CD4-positive, alpha-beta T cell treated with Interleukin-2 at 100 ng/mL for 4 hours (primary cell): ENCODE measurements around the gene TMEM208.

Experiments
- DNase-seq: peaks from one replicate; pipeline ENCODE4 v3.0.0-alpha.2; 2020; ENCODE audit warnings: low spot score

TMEM208 gene

DNA sequence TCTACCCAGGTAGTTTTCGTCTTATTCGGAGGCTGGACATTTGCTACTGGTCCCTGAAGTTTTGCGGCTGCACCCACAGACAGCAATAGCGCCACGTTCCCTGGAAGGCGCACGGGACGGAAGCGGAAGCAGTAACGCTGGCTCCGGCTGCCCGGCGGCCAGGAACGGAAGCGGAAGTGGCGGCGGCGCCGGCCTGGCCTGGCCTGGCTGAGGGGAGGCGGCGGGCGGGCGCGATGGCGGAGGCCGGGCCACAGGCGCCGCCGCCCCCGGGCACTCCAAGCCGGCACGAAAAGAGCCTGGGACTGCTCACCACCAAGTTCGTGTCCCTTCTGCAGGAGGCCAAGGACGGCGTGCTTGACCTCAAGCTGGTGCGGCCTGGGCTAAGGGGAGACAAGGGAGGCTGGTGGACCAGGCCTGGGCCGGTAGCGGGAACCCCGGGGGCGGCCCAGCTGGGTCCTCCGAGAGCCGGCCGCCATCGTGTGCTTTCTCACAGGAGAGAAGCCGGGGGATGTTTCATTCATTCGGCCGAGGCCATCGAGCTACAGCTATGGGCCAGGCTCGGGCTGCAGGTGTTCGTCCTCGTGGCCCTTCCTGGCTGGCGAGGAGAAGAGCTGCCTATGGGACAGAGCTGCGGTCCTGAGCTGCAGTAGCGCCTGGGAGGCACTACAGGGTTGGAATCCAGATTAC is 34.8 kb upstream of the TMEM208 start, which contains the start of gene E2F4:
Gene E2F4 (plus strand): TSS at position 161 of the 687 bp plus-strand sequence. CDS start 73 bp downstream, at position 234.
- DNase-seq: peak; percentile 87

- DNase-seq: no peak
Observed at GRCh38 chr16:67192781-67193361, 34.1 kb upstream of the TMEM208 start.

DNA sequence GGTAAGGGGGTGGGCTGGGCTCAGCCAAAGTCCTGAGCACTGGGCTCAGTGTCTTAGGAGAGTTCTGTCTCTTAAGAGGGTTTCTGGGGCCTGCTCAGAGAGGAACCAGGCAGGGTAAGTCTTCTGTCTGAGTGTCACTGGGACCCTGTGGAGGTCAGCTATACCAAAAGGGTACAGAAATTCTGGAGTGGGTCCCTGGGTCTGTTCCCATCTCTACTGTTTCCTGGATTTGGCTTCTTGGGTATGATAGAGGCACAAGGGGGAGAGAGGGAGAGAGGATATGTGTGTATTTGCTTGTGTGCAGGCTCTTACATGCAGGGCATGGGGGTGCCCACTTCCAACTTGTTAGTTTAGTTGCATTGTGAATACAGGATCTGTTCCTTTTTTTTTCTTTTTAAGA is 33.4 kb upstream of the TMEM208 start:
- no peak for DNase-seq

- DNase-seq: no peak
Observed at GRCh38 chr16:67194260-67194659, 32.7 kb upstream of the TMEM208 start.

GRCh38 chr16:67195676-67196075 is 31.3 kb upstream of the TMEM208 start:
- no peak for DNase-seq

DNA sequence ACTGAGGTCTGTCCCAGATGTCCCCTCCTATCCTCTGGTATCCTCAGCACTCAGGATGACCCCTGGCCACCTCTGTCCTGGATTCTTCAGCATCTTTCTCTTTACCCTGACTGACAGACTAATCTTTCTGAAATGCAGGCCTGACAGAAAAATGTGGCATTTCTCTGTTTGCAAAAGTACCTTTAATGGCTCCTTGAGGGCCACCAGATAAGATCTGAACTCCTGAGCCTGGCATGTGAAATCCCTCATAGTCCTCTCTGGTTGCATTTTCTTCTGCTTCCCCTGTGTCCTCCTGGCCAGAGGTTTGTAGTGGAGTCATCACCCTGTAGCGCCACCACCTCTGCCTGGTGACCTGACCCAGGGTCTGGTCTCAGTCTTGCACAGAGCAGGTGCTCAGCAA is 30.0 kb upstream of the TMEM208 start:
- DNase-seq: no peak

- no peak for DNase-seq
Observed at GRCh38 chr16:67197704-67198103, 29.2 kb upstream of the TMEM208 start.

DNA sequence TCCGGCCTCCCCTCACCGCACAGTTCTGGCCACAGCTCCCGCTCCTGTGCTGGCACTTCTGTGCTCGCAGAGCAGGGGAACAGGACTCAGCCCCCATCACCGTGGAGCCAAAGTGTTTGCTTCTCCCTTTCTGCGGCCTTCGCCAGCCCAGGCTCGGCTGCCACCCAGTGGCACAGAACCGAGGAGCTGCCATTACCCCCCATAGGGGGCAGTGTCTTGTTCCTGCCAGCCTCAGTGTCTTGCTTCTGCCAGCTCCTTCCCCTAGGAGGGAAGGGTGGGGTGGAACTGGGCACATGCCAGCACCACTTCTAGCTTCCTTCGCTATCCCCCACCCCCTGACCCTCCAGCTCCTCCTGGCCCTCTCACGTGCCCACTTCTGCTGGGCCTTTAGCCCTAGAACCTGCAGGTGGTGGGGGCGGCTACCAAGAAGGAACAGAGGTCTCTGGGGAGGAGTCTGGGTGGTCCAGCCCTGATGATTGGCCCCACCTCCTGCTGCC is 28.6 kb upstream of the TMEM208 start:
- DNase-seq: no peak

- DNase-seq: no peak
Observed at GRCh38 chr16:67199011-67199807, 27.7 kb upstream of the TMEM208 start, which contains the start of gene ELMO3. ELMO3 (plus strand) TSS chr16:67199131; CDS start chr16:67199327, 196 bp downstream.

DNA sequence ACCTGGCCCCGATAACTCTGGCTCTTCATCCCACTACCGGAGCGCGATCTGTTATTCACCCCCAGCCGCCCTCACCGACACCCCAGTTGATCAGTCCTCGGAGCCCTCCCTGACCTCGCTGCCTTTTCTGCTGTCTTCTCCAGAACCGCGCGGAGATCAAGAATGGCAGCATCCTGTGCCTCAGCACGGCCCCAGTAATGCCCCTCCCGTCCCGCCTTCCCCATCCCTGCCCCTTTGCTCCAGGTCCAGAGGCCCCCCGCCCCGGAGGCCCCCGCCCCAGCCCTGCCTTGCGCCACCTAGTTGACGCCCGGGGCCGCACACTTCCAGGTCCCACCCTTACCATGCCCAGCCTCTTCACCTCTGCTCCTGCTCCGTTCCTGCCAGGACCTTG is 27.1 kb upstream of the TMEM208 start:
- DNase-seq: no peak

GRCh38 chr16:67200491-67200890 is 26.4 kb upstream of the TMEM208 start:
- DNase-seq: no peak

DNA sequence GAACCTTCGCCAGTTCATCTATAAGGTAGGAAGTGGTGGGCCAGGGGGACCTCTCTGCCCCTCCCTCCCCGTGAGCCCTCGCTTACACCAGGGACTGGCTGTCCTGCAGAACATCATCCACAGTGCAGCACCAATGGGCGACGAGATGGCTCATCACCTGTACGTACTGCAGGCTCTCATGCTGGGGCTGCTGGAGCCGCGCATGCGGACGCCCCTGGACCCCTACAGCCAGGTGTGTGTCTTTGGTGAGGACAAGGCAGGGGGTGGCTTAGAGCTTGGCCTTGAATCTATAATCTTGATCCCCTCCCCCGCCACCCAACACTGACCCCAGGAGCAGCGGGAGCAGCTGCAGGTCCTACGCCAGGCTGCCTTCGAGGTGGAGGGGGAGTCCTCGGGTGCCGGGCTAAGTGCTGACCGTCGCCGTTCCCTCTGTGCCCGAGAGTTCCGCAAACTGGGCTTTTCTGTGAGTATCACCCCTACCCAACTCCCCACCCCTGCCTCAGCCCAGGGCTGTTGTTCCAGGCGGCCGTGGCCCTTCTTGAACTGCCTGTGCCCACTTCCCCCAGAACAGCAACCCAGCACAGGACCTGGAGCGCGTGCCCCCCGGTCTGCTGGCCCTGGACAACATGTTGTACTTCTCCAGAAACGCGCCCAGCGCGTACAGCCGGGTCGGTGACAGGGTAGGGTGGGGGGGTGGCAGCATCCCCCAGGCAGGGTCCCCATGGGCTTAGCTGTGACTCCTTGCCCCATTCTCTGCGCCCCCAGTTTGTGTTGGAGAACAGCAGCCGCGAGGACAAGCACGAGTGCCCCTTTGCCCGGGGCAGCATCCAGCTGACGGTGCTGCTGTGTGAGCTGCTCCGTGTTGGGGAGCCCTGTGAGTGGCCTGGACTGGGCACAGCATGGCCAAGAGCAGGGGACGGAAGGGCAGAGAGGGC is 25.3 kb upstream of the TMEM208 start:
- no peak for DNase-seq

DNA sequence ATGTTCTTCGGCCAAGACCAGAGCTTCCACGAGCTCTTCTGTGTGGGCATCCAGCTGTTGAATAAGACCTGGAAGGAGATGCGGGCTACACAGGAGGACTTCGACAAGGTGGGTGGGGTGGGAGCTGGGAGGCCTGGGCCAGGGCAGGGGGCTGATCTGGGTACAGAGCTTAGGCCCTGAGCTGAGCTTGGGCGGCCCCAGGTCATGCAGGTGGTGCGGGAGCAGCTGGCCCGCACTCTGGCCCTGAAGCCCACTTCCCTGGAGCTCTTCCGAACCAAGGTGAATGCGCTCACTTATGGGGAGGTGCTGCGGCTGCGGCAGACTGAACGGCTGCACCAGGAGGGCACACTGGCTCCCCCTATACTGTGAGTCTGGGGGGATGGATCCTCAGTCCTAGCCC is 24.5 kb upstream of the TMEM208 start:
- no peak for DNase-seq

DNA sequence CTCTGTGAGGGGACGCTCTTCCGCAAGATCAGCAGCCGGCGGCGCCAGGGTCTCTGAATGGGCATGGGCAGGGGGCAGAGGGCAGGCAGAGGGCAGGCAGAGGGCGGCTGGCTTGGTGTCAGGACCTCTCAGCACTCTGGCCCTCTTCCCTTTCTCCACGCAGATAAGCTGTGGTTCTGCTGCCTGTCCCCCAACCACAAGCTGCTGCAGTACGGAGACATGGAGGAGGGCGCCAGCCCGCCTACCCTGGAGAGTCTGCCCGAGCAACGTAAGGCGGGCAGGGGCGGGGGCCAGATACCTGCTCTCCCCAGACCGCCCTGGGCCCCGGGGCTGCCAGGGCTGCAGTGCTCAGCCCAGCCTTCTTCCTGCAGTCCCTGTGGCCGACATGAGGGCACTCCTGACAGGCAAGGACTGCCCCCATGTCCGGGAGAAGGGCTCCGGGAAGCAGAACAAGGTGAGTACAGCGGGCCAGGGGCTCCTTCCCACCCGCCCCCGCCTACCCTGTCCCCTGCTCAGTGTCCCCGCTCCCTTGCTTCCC is 23.9 kb upstream of the TMEM208 start:
- DNase-seq: no peak

DNA sequence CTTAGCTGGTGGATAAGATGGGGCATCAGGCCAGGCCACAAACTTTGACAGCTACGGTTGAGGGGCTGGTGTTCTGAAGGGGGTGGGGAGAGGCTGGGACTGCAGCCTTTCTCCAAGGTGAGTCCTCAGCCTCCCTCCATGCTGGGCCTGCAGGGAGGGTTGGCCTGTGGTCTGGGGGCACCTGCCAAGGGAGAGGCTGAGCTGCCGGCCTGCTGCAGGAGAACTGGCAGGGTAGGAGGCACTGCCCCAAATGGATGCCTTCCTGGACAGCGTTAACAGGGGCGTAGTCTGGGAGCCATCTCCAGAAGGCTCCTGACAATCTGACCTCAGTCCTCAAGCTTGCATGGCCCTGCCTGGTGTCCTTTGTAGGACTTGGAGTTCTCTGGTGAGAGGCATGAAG is 22.9 kb upstream of the TMEM208 start:
- DNase-seq: no peak

DNA sequence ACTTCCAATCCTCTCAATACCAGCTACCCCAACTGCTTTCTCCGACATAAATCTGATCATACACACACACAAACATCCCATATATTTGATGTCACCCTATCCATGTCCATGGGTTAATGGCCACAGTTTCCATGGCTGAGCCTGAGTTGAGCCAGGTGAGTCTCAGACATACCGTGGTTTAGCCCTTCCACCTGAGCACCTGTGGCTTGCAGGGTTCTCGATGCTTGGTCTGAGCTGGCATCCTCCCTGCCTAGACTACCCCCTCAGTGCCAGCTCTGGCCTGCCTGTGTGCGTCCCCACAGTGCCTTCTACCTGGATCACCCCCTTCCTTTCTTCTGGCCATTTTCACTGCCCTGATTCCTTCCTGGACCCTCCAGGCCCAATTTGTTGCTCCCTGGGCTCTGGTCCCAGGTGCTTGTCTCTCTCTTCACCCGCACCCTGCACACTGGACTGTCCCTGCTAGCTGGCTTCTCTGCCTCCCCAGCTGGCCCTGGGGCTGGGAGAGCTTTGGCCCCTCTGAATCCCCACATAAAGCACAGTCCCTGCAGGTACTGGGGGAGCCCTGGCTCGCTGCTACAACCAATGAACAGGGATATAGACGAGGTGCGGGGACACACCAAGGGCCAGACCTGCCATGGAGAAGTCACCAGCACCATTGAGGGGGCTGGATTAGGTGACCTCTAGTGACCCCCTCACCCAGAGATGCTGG is 20.6 kb upstream of the TMEM208 start:
- DNase-seq: no peak

GRCh38 chr16:67206838-67207248 is 20.1 kb upstream of the TMEM208 start:
- DNase-seq: no peak

GRCh38 chr16:67207249-67208091 is 19.5 kb upstream of the TMEM208 start:
- DNase-seq: no peak

- no peak for DNase-seq
Observed at GRCh38 chr16:67208154-67208896, 18.6 kb upstream of the TMEM208 start.
